Adrenal gland (tissue), 12 donors: Measurements from ENCODE around the gene TOM1. TPM values are rescaled to one million over a fixed set of nuclear protein-coding genes. Genes with fewer than 3 reads are reported as not detected.

Source experiments
- DNase-seq, 7 donors: peaks; one replicate each; pipeline ENCODE4 v3.0.0-alpha.2; 2019 to 2020
- H3K27ac ChIP-seq, 5 donors: fragments of 200-600 bp; sonication (generic) in 4 of 5; 1 replicate in 3 of 5; 2 replicates in 2 of 5; pipeline versions ENCODE4 v1.5.1 to v1.8.0; 2016 to 2020; ENCODE audit warnings: mild to moderate bottlenecking in 1 of 5
- H3K27me3 ChIP-seq: fragments of 200-600 bp; 2 replicates; pipeline ENCODE4 v1.8.0; 2021
- H3K36me3 ChIP-seq, 2 donors: fragments of 200-600 bp; replicated peaks in 1 of 2; 1 replicate in 1 of 2; 2 replicates in 1 of 2; pipeline versions ENCODE4 v1.5.1 to v1.8.0; 2018 to 2022
- H3K4me1 ChIP-seq, 2 donors: fragments of 200-600 bp; replicated peaks in 1 of 2; 1 replicate in 1 of 2; 2 replicates in 1 of 2; pipeline versions ENCODE4 v1.5.1 to v1.8.0; 2018 to 2021
- H3K4me3 ChIP-seq, 4 donors: fragments of 200-600 bp; sonication (generic) in 3 of 4; one replicate each; pipeline ENCODE4 v1.5.1; 2016 to 2018
- H3K9me3 ChIP-seq, 3 donors: fragments of 200-600 bp; sonication (generic) in 1 of 3; replicated peaks in 1 of 3; 1 replicate in 2 of 3; 2 replicates in 1 of 3; pipeline versions ENCODE4 v1.5.1 to v1.8.0; 2016 to 2021
- POLR2A ChIP-seq, 2 donors: fragments of 450-650 bp; IDR thresholded peaks; one replicate each; pipeline ENCODE4 v1.6.1; 2017; ENCODE audit warnings: antibody characterized with exemption in 2 of 2, mild to moderate bottlenecking in 2 of 2, moderate library complexity in 1 of 2
- WGBS, 4 donors: extraction: QIAGEN DNeasy Blood & Tissue Kit in 2 of 4; methylation state at CpG; one replicate each; pipeline versions ENCODE4 v1.1.5 to v1.1.7; 2013 to 2017; 5-methylcytosine and 5-hydroxymethylcytosine counted together
- intact Hi-C, 2 donors: fragments of 100-400 bp; cut with DNase I; formaldehyde crosslinking; loops; one replicate each; pipeline versions ENCODE4 v1.14.1 to v1.15.0; 2022 to 2023
- microRNA-seq, 3 donors: library from miRNA; unstranded; fragments of <30 nt; microRNA quantifications; one replicate each; pipeline ENCODE4, GENCODE V29; 2017 to 2020
- polyA plus RNA-seq, 3 donors: library from polyadenylated mRNA; stranded (reverse); fragments of 200-250 nt in 2 of 3; fragments of 350-450 nt in 1 of 3; fragmentation: Illumina TruSeq in 1 of 3; extraction: RNeasy Lipid Tissue Mini Kit (QIAGEN cat#74804) in 1 of 3; gene quantifications; one replicate each; pipeline ENCODE4 v1.2.3, GENCODE V29; 2013 to 2014
- small RNA-seq, 2 donors: library from RNA; depleted of rRNA; stranded (forward); fragments of <200 nt; gene quantifications; one replicate each; pipeline ENCODE3, GENCODE V24; 2016
- total RNA-seq, 9 donors: library from RNA; depleted of rRNA in 4 of 9; stranded (reverse); fragments of >200 nt in 4 of 9; fragments of 120-200 nt in 1 of 9; fragmentation: NEBNext Ultra II Directional in 1 of 9; extraction: Animal tissue kit (Norgen Biotek cat#: 25700) in 1 of 9; gene quantifications; one replicate each; pipeline versions ENCODE4 v1.1.0 to v1.2.4, GENCODE V29; 2013 to 2023
- TF ChIP-seq, protein P1 (sequence below), 6 experiments: fragments of 450-650 bp in 4 of 6; fragments of 200-600 bp in 2 of 6; sonication (generic) in 1 of 6; IDR thresholded peaks; 1 replicate in 5 of 6; 2 replicates in 1 of 6; pipeline versions ENCODE4 v1.5.1 to v1.8.0; 2016 to 2021; ENCODE audit warnings: antibody characterized with exemption in 6 of 6, mild to moderate bottlenecking in 2 of 6, moderate library complexity in 1 of 6
- donor health status: healthy with polysubstance abuse.
- donor health status: Bipolar disorder and iron deficiency.
- donor health status: DM: yes; HTN: yes; CAD: no.
- donor health status: DM: no; HTN: no; CAD: no.
- donor health status: DM: no; HTN: no; CAD: no.
- donor health status: DM: yes; HTN: yes; CAD: no.

Gene TOM1
- total and polyA plus RNA-seq, 12 donors = 57.5 to 188 (median 106) TPM

DNA sequence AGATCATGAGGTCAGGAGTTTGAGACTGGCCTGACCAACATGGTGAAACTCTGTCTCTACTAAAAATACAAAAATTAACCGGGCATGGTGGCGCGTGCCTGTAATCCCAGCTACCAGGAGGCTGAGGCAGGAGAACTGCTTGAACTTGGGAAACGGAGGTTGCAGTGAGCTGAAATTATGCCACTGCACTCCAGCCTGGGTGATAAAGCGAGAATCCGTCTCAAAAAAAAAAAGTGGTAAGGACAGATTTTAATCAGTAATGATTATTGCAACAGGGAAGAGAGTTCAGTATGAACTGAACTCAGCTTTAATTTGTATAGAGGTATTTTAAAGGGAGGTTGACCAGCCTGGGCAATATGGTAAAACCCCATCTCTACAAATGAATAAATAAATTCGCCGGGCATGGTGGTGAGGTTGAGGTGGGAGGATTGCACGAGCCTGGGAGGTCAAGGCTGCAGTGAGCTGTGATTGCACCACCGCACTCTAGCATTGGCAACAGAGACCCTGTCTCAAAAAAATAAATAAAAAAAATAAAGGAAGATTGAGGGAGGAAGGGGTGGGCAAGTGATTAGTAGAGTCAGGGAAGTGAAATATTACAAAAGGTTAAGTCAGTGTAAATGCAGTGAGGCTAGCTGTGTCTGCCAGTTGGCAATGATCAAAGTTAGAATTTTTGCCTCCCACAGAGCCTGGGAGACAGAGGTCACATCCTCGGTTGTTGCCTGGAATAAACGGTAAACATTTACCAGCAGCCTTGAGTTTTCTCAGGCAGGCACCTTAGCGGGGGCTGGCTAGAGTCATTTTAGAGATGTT lies 97.6 kb downstream of the TOM1 start:
- Histone ChIP-seq H3K4me1 (peaks cover 6 to 30% of the 10 kb centered on the region in 2 donors), H3K9me3 (no peaks in the 10 kb centered on the region), H3K36me3 (peaks cover 0 to 13% of the 10 kb centered on the region in 2 donors), H3K27ac (peak overlapping the region in 3 of 5 donors; percentile 8 to 62 (median 45)), H3K4me3 (no peak overlapping the region), H3K27me3 (no peaks in the 10 kb centered on the region)
- TF ChIP-seq POLR2A (IDR thresholded peaks at IDR 0.05) = no peak
- TF ChIP-seq, protein P1, sequence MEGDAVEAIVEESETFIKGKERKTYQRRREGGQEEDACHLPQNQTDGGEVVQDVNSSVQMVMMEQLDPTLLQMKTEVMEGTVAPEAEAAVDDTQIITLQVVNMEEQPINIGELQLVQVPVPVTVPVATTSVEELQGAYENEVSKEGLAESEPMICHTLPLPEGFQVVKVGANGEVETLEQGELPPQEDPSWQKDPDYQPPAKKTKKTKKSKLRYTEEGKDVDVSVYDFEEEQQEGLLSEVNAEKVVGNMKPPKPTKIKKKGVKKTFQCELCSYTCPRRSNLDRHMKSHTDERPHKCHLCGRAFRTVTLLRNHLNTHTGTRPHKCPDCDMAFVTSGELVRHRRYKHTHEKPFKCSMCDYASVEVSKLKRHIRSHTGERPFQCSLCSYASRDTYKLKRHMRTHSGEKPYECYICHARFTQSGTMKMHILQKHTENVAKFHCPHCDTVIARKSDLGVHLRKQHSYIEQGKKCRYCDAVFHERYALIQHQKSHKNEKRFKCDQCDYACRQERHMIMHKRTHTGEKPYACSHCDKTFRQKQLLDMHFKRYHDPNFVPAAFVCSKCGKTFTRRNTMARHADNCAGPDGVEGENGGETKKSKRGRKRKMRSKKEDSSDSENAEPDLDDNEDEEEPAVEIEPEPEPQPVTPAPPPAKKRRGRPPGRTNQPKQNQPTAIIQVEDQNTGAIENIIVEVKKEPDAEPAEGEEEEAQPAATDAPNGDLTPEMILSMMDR (IDR thresholded peaks at IDR 0.05) = no peak
- DNase-seq = peak in 2 of 7 donors; percentile 36 to 48
- intact Hi-C loops = no loop called here
- 49 to 68% (median 53%) methylated on average over 13 of the region's 13 CpGs for whole genome bisulfite sequencing, 4 donors

Small RNAs within 50 kb of the gene (microRNA-seq; reads per million reads assigned to microRNA genes)
- 2.2 to 28.7 (median 4.6) reads per million in 3 donors for gene MIR3909
- gene MIR6069 = 0 reads per million in 3 donors

Small RNAs within 50 kb of the gene (small RNA-seq; reads per million reads assigned to genes)
- gene MIR3909 = 0.95 to 1.5 reads per million in 2 donors
- 0 reads per million in 2 donors for gene MIR6069

Other genes starting within 250 kb of the TOM1 start
- under 1 TPM in 1 of 9 donors, not detected in 8; 0.08 TPM for gene ISX, start 233.7 kb upstream of the TOM1 start, total RNA-seq
- not detected for gene ISX, start 233.7 kb upstream of the TOM1 start, polyA plus RNA-seq
- 10 to 100 TPM in 7 of 9 donors, 1 to 10 TPM in 2; 5.4 to 26.1 (median 19.9) TPM for gene HMGXB4, start 42.4 kb upstream of the TOM1 start, total RNA-seq
- 10 to 100 TPM in 1 of 3 donors, 1 to 10 TPM in 2; 5.5 to 19.7 (median 9.0) TPM for gene HMGXB4, start 42.4 kb upstream of the TOM1 start, polyA plus RNA-seq
- 100 to 1,000 TPM in 2 of 9 donors, 10 to 100 TPM in 7; 19.3 to 578 (median 55.0) TPM for gene HMOX1, start 81.2 kb downstream of the TOM1 start, total RNA-seq
- gene HMOX1, start 81.2 kb downstream of the TOM1 start, polyA plus RNA-seq = 10 to 100 TPM; 15.4 to 27.6 (median 27.3) TPM
- 10 to 100 TPM in 8 of 9 donors, 1 to 10 TPM in 1; 9.0 to 20.7 (median 18.1) TPM for gene MCM5, start 100.2 kb downstream of the TOM1 start, total RNA-seq
- gene MCM5, start 100.2 kb downstream of the TOM1 start, polyA plus RNA-seq = 1 to 10 TPM; 3.9 to 9.6 (median 7.0) TPM
- 1 to 10 TPM in 7 of 9 donors, under 1 TPM in 2; 0.06 to 6.8 (median 1.7) TPM for gene RASD2, start 240.9 kb downstream of the TOM1 start, total RNA-seq
- gene RASD2, start 240.9 kb downstream of the TOM1 start, polyA plus RNA-seq = 10 to 100 TPM in 1 of 3 donors, 1 to 10 TPM in 2; 3.2 to 10.4 (median 3.8) TPM